OCI-LY3 (cell line): Measurements from ENCODE around the gene KCNK6.

Source experiments
- H2AFZ ChIP-seq: fragments of 200-600, 300-600 bp; shearing (Covaris generic); 2 replicates; pipeline ENCODE4 v1.6.0; 2014; ENCODE audit warnings: antibody characterized with exemption, low read depth, low read length
- H3K27ac ChIP-seq: fragments of 200-600, 300-600 bp; sonication (generic); 2 replicates; pipeline ENCODE4 v1.5.1; 2014; ENCODE audit warnings: mild to moderate bottlenecking, low read length, moderate library complexity, mixed read lengths
- H3K27me3 ChIP-seq: fragments of 200-600, 300-600 bp; sonication (generic); 2 replicates; pipeline ENCODE4 v1.6.1; 2014; ENCODE audit warnings: low read depth, low read length, mixed read lengths
- H3K36me3 ChIP-seq: fragments of 200-600, 300-600 bp; sonication (generic); replicated peaks from 2 replicates; pipeline ENCODE3; 2014; ENCODE audit warnings: low read depth, low read length, mixed read lengths
- H3K4me1 ChIP-seq: fragments of 300-600, 200-600 bp; sonication (generic); 2 replicates; pipeline ENCODE4 v1.6.1; 2014; ENCODE audit warnings: low read length, mixed read lengths
- H3K4me2 ChIP-seq: fragments of 200-600, 300-600 bp; sonication (generic); 2 replicates; pipeline ENCODE4 v1.6.1; 2014; ENCODE audit warnings: low read length, mixed read lengths
- H3K4me3 ChIP-seq: fragments of 300-600, 200-600 bp; sonication (generic); 2 replicates; pipeline ENCODE4 v1.5.1; 2014; ENCODE audit warnings: antibody characterized with exemption, mild to moderate bottlenecking, low read length, moderate library complexity
- H3K79me2 ChIP-seq: fragments of 300-600, 200-600 bp; shearing (Covaris generic); 2 replicates; pipeline ENCODE4 v1.6.1; 2014; ENCODE audit warnings: mild to moderate bottlenecking, low read length, mixed read lengths
- H3K9ac ChIP-seq: fragments of 300-600, 200-600 bp; shearing (Covaris generic); 2 replicates; pipeline ENCODE4 v1.6.0; 2014; ENCODE audit warnings: mild to moderate bottlenecking, low read length, moderate library complexity
- H3K9me3 ChIP-seq: fragments of 200-600, 300-600 bp; shearing (Covaris generic); 2 replicates; pipeline ENCODE4 v1.6.1; 2014; ENCODE audit warnings: low read length, mixed read lengths; ENCODE audit not compliant: insufficient read depth
- H4K20me1 ChIP-seq: fragments of 200-600, 300-600 bp; sonication (generic); 2 replicates; pipeline ENCODE4 v1.6.1; 2016; ENCODE audit warnings: low read length, mixed read lengths; ENCODE audit not compliant: insufficient read depth
- CTCF ChIP-seq: fragments of 200-600, 300-600 bp; sonication (generic); IDR thresholded peaks from 2 replicates; pipeline ENCODE4 v1.5.1; 2014; ENCODE audit warnings: antibody characterized with exemption, low read length, low read depth
- EZH2phosphoT487 ChIP-seq: fragments of 200-600 bp; shearing (Covaris generic); IDR thresholded peaks from 2 replicates; pipeline ENCODE4 v1.6.1; 2018; ENCODE audit warnings: antibody characterized with exemption, mixed run types, low read depth

KCNK6 gene

GRCh38 chr19:38352611-38353010, 33.0 kb downstream of the KCNK6 start:
- no peaks in the 10 kb centered on the region for H3K79me2 ChIP-seq
- no peaks in the 10 kb centered on the region for H3K36me3 ChIP-seq
- no peak overlapping the region for H3K4me3 ChIP-seq
- no peak overlapping the region for H3K9ac ChIP-seq
- H4K20me1 ChIP-seq, result no peaks in the 10 kb centered on the region
- TF ChIP-seq CTCF, result no peak
- no peak for TF ChIP-seq EZH2phosphoT487
- H3K27me3 ChIP-seq, result no peaks in the 10 kb centered on the region
- no peak overlapping the region for H3K4me2 ChIP-seq
- no peak overlapping the region for H2AFZ ChIP-seq
- H3K27ac ChIP-seq, result no peak overlapping the region
- H3K9me3 ChIP-seq, result no peaks in the 10 kb centered on the region
- no peaks in the 10 kb centered on the region for H3K4me1 ChIP-seq

- H3K9ac ChIP-seq, result no peak overlapping the region
- no peak overlapping the region for H3K4me2 ChIP-seq
- H3K4me1 ChIP-seq, result no peaks in the 10 kb centered on the region
- no peaks in the 10 kb centered on the region for H3K9me3 ChIP-seq
- TF ChIP-seq CTCF (no peak), EZH2phosphoT487 (no peak)
- no peaks in the 10 kb centered on the region for H3K36me3 ChIP-seq
- no peak overlapping the region for H3K4me3 ChIP-seq
- H3K27ac ChIP-seq, result no peak overlapping the region
- peaks cover 7% of the 10 kb centered on the region for H3K27me3 ChIP-seq
- no peak overlapping the region for H2AFZ ChIP-seq
- no peaks in the 10 kb centered on the region for H3K79me2 ChIP-seq
- no peaks in the 10 kb centered on the region for H4K20me1 ChIP-seq
Measured at GRCh38 chr19:38355728-38356725, 36.4 kb downstream of the KCNK6 start.

GRCh38 chr19:38358071-38358470, 38.4 kb downstream of the KCNK6 start:
- no peaks in the 10 kb centered on the region for H3K4me1 ChIP-seq
- no peak overlapping the region for H3K4me2 ChIP-seq
- no peak overlapping the region for H2AFZ ChIP-seq
- H3K36me3 ChIP-seq, result no peaks in the 10 kb centered on the region
- H4K20me1 ChIP-seq, result no peaks in the 10 kb centered on the region
- H3K9me3 ChIP-seq, result no peaks in the 10 kb centered on the region; the same call in 1 of the 2 replicates
- no peak overlapping the region for H3K4me3 ChIP-seq
- TF ChIP-seq CTCF, result no peak
- TF ChIP-seq EZH2phosphoT487, result no peak
- H3K9ac ChIP-seq, result no peak overlapping the region
- no peaks in the 10 kb centered on the region for H3K79me2 ChIP-seq
- peaks cover 7% of the 10 kb centered on the region for H3K27me3 ChIP-seq
- no peak overlapping the region for H3K27ac ChIP-seq

GRCh38 chr19:38359242-38360021, 39.8 kb downstream of the KCNK6 start:
- Histone ChIP-seq H3K4me1 (no peaks in the 10 kb centered on the region), H3K9ac (no peak overlapping the region), H2AFZ (no peak overlapping the region), H3K9me3 (no peaks in the 10 kb centered on the region; the same call in 1 of the 2 replicates), H3K36me3 (no peaks in the 10 kb centered on the region), H3K27ac (no peak overlapping the region), H3K79me2 (no peaks in the 10 kb centered on the region), H3K4me3 (no peak overlapping the region), H4K20me1 (no peaks in the 10 kb centered on the region), H3K4me2 (no peak overlapping the region), H3K27me3 (peaks cover 7% of the 10 kb centered on the region)
- TF ChIP-seq EZH2phosphoT487 (no peak), CTCF (no peak)
